GM10248 (cell line): Measurements from ENCODE around the gene PLA2G2E.

ENCODE experiments used
- CTCF ChIA-PET: fragments of 300-600 bp; sonication (Branson Sonifier 250); formaldehyde crosslinking; extraction: SDS; loops from one replicate; lab custom pipeline; 2021; ENCODE audit warnings: antibody characterized with exemption; lab: Yijun Ruan, JAX
- POLR2A ChIA-PET: fragments of 350-650 bp; sonication (Branson Sonifier 250); formaldehyde crosslinking; extraction: SDS; loops from one replicate; lab custom pipeline; 2020; ENCODE audit warnings: antibody characterized with exemption; lab: Yijun Ruan, JAX
- DNase-seq: peaks from one replicate; pipeline ENCODE4 v3.0.0; 2012; ENCODE audit errors: extremely low spot score
- TF ChIP-seq, protein P1 (sequence below): IDR thresholded peaks from 2 replicates; pipeline ENCODE4 v1.5.1; 2012; ENCODE audit warnings: mild to moderate bottlenecking, low read depth; ENCODE audit errors: extremely low read depth, missing control alignments, control extremely low read depth

Gene PLA2G2E

DNA sequence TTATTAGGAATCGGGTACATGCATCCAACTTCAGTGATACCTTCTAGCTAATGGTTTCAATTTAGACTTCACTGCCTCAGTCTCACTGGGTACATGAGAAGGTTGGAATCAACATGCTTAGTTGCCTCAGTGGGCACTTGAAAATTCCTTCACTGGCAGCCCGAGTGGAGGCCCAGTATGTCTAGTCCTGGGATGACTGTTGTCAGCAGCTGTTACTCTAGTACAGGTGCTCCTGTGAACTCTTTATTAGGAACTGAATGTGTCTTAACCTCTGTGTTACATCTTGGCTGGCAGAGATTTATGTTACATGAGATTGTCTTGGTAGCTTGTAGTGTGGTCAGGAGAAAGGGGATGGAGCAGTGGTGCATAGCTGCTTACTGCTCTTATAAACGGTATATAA is 13.4 kb downstream of the PLA2G2E start:
- ChIA-PET POLR2A (no interaction called here), CTCF (interaction anchor here (0.8 to 4.3 kb wide), 6 partner anchors 8 to 286 kb away, joined by 3 to 21 read pairs (median 6); no protein-coding TSS in a partner anchor)
- TF ChIP-seq, protein P1, sequence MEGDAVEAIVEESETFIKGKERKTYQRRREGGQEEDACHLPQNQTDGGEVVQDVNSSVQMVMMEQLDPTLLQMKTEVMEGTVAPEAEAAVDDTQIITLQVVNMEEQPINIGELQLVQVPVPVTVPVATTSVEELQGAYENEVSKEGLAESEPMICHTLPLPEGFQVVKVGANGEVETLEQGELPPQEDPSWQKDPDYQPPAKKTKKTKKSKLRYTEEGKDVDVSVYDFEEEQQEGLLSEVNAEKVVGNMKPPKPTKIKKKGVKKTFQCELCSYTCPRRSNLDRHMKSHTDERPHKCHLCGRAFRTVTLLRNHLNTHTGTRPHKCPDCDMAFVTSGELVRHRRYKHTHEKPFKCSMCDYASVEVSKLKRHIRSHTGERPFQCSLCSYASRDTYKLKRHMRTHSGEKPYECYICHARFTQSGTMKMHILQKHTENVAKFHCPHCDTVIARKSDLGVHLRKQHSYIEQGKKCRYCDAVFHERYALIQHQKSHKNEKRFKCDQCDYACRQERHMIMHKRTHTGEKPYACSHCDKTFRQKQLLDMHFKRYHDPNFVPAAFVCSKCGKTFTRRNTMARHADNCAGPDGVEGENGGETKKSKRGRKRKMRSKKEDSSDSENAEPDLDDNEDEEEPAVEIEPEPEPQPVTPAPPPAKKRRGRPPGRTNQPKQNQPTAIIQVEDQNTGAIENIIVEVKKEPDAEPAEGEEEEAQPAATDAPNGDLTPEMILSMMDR = no peak
- DNase-seq = no peak

DNA sequence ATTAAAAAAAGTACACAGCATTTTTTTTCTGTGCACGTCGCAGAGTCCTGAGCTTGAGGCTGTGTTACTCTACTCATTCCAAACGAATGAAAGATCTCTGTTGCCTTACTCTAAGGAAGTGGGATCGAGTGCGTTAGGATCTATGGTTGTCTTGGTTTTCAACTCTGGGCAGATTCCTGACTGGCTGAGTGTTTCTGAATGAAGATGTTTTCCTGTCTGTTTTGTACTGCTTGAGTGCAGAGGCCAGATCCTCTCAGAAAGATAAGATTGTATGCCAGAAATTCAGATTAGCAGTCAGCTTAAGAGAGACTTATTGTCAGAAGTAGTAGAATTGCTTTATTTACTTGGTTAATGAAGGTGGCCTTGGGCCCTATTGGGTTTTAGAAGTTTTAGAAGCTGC is 14.0 kb downstream of the PLA2G2E start:
- ChIA-PET CTCF (interaction anchor here (0.8 to 4.3 kb wide), 5 partner anchors 8 to 286 kb away, joined by 3 to 21 read pairs (median 4); no protein-coding TSS in a partner anchor), POLR2A (no interaction called here)
- no peak for DNase-seq
- TF ChIP-seq, protein P1 = no peak

DNA sequence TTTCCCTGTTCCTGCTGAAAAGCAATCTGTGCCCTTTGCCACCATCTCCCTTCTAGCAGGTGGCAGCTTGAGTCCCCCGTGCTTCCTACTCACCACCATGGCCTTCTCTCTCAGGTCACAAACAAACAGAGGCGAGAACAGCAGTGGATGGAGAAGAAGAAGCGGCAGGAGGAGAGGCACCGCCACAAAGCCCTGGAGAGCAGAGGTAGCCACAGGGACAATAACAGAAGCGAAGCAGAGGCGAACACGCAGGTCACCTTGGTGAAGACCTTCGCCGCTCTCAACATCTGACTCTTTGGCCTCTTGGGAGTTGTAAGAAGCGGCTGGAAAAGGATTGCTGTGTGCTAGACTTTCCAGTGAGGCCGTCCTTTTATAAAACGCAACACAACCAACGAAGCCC is 16.0 kb downstream of the PLA2G2E start:
- DNase-seq = no peak
- POLR2A ChIA-PET = no interaction called here
- TF ChIP-seq, protein P1 = no peak
- CTCF ChIA-PET = interaction anchor here (1.2 to 1.7 kb wide), 6 partner anchors 10 to 288 kb away, joined by 3 to 7 read pairs (median 3); partner anchors contain the start of gene OTUD3

DNA sequence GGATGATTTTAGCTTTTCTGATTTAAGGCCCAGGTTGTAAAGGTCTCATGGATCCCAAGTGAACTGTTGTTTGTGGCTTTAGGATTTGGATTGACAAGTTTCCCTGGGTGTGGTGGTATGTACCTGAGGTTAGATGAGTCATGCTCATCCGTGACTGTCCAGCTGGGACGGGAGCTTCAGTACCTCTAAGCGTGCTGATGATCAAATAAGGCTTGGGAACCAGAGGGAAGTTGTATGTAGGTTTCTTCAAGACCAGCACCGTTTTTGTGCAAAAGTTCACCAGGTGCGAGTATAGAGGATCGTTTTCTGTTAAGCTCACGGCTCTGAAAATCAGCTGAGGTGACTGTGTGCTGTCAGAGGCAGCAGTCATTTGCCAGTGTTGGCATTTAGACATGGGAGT is 19.8 kb downstream of the PLA2G2E start:
- POLR2A ChIA-PET = no interaction called here
- TF ChIP-seq, protein P1 = no peak
- CTCF ChIA-PET = no interaction called here
- no peak for DNase-seq

DNA sequence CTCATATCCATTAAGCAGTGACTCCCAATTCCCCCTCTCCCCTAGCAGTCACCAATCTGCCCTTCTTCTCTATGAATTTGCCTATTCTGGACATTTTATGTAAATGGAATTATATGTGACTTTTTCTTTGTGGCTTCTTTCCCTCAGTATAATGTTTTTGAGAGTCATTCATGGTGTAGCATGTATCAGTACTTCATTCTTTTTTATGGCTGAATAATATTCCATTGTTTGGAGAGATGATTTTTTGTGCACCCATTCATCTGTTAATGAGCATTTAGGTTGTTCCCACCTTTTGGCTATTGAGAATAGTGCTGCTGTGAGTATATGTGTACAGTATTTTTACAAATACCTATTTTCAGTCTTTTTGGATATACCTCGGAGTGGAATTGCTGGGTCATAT is 21.8 kb downstream of the PLA2G2E start:
- TF ChIP-seq, protein P1 = no peak
- CTCF ChIA-PET = interaction anchor here (0.8 to 1.7 kb wide), 3 partner anchors 8 to 24 kb away, joined by 3 to 5 read pairs (median 3); no protein-coding TSS in a partner anchor
- POLR2A ChIA-PET = no interaction called here
- DNase-seq = no peak

DNA sequence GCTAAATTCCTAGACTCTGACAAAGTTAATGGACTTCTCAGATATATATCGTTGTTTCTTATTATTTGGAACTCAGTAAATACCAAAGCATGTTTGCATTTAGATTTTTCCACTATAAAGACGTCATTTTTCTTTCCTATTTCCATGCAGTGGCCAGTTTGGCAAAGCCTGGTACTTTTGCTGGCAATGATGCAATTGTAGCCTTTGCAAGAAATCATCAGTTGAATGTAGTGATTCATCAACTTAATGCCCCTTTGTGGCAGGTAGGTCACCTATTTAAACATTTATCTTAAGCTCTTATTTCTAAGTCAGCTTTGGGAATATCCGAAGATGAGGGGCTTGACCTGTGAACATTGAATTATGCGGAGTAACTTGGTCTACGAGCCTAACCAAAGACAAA is 29.2 kb downstream of the PLA2G2E start:
- TF ChIP-seq, protein P1 = no peak
- POLR2A ChIA-PET = no interaction called here
- no peak for DNase-seq
- CTCF ChIA-PET = interaction anchor here (1.1 to 6.4 kb wide), 3 partner anchors 8 to 13 kb away, joined by 3 to 42 read pairs (median 5); partner anchors contain the start of gene OTUD3
